SHP77 (cell line): ENCODE measurements around the gene CLDN15.
"Not testable (repeated sequence)": the region's sequence is repeated elsewhere in the genome, so short reads cannot be mapped to it uniquely, and the experiment has no call there.

ENCODE experiments used
- DNase-seq, 2 experiments: peaks; one replicate each; lab custom pipeline; 2025; lab: John Stamatoyannopoulos, UW

Gene CLDN15

GRCh38 chr7:101222275-101222830, 15.2 kb downstream of the CLDN15 start:
- no peak for DNase-seq

DNA sequence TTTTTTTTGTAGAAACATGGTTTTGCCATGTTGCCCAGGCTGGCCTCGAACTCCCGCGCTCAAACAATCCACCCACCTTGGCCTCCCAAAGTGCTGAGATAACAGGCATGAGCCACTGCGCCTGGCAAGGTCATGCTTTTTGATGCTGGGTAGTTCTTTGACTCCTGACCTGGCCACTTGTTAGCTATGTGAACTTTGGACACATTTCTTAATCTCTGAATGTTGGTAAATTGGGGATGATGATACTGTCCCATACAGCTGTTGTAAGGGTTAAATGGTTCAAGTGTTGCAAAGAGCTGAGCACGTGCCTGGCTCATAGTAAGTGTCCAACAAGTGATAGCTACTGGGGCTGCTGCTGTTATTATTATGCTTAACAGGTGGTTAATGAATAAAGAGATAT, 17.3 kb downstream of the CLDN15 start:
- no peak for DNase-seq

DNA sequence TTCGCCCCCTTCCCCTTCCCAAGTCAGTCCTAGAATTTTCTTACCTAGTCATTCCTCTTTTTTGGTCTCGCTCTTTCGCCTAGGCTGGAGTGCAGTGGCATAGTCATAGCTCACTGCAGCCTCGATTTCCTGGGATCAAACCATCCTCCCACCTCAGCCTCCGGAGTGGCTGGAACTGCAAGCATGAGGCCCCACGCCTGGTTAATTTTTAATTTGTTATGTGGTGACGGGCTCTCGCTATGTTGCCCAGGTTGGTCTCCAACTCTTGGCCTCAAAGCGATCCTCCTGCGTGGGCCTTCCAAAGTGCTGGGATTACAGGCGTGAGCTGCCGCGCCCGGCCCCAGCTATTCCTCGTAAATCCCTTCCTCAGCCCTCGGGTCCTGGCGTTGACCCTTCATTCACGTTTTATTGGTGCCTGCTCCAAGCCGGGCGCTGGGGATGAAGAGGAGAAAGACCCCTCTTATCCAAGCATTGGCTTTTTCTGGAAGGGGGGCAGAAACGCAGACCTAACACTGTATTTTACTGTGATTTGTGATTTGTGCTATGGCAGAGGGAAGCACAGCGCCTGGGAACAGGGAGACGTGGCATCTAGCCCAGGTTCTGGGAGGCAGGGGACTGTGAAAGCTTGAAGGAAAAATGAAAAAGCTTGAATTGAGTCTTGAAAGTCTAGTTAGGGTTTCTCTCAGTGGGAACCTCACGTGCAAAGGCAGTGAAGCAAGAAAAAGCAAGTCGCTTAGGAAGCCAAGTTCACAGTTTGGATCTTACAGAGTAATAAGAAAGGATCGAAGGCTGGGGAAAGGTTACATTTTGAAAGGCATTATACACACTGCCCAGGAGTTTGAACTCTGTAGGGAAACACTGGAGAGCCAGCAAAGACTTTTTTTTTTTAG, 19.1 kb downstream of the CLDN15 start:
- no peak for DNase-seq

DNA sequence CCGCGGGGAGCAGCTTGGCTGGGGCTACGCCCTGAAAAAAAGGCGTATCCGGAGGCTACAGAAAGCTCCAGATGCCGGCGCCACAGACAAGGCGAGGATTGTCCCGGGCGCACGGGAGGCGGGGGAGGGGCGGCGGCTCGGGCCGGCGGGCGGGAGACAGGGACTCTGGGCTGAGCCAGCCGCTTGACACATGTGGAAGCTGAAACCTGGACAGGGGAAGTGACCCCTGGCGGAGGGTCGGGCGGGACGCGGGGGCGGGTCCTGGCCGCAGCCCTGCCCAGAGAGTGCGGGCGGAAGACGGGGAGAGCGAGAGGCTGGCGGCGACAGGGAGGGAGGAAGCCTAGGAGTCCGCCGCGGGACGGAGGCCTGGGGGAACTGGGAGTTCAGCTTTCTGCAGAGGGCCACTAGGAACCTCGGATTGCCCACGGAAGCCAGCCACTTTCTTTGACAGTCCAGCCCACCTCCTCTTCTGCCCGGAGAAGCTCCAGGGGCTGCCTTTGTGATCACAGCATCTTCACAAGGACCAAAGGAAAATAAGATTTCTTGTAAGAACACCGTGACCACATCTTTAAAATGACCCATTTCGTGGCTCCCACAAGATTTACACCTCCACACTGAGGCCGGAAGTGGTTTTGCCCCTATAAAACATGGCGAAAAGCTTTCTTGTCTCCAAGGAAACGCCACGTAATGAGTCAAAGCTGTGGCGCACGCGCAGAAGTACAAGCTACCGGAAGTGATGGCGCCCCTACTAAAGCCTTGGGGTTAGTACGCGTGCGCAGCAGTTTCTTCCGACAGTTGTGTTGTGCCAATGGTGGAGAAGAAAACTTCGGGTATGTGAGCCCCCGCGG, 20.0 kb downstream of the CLDN15 start, which contains the start of the genes PLOD3 and ZNHIT1:
Gene PLOD3, minus strand, starts transcription at position 194 of the 848 bp plus-strand sequence. CDS start 307 bp downstream, outside the sequence.
Gene ZNHIT1, plus strand, starts transcription at position 778 of the 848 bp plus-strand sequence. Its CDS starts 31 bp downstream, at position 809.
- DNase-seq: peak; percentile 96 to 97

DNA sequence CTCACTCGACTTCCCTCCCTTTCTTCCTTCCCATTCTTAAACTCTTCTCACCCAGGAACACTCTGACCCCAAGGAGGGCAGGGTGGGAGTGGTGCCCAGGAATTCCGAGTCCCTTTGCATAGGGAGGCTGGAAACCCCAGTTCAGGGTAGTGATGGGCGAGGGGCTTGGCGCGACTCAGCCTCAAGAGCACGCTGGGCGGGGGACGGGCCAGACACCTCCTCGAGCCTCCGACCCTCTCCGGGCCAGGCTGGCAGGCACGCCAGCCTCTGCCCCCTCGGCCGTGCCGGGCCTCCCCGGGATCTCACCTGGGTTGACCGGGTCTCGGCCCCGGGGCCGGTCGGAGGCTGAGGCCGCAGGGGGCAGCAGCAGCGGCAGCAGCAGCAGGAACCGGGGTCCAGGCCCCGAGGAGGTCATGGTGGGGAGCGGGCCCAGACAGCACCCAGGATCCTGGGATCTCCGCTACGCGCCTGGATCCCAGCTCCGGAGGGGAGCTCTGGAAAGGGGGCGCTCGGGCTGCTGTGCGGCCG, 20.7 kb downstream of the CLDN15 start:
- no peak for DNase-seq

- DNase-seq: no peak
Observed at GRCh38 chr7:101216001-101216859, 21.4 kb downstream of the CLDN15 start.

DNA sequence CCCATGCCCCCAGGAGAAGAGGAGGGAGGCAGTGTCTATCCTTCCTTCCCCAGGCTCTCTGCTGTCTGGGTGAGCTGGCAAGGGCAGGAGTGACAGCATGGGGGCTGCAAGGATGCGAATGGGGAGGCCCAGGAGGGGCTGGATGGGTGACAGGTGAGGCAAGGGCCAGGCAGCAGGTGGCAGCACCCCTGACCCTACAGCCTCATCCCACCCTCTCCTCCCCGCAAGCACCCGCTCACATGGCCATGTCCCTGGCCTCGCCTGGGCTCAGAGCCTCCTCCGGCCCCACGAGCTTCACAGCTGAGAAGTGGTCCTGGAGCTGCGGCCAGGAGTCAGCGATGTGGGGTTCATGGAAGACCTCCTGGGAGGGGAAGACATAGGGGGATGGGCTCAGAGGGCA, 25.6 kb downstream of the CLDN15 start:
- DNase-seq: no peak

DNA sequence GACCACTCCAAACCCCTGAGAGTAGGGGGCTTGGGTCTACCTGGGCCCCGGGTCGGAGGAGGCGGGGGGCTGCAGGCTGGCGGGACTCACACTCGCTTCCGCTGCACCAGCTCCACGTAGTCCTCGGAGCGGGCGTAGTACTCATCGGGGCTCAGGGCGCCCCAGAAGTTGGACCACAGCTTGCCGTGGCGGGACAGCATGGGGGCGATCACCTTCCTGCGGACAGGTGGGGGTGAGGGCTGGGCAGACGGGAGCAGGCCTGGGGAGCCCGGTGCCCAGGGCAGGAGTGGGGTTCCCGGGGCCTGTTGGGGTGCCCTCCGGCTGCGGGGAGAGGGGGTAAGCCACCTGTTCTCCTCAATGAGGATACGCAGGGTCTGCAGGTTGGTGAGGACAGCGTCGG, 26.1 kb downstream of the CLDN15 start:
- DNase-seq: no peak

DNA sequence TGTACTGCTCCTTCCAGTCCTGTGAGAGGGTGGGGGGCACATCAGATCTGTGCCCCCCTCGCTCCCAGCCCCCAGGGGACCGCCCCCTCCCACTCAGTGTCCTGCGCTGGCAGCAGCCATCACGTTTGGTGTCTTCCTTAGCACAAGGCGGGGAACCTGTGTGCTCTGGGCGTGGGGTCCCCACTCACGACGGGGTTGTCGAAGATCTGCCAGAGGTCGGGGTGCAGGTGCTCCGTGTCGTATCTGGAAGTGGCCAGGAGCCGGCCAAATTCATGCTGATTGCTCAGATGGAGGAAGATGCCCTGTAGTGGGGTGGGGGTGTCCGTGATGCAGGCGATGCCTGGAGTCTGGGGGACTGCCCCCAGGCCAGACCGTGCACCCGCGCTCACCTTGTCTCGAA, 27.5 kb downstream of the CLDN15 start:
- DNase-seq: no peak

GRCh38 chr7:101208794-101209193, 28.8 kb downstream of the CLDN15 start:
- no peak for DNase-seq

DNA sequence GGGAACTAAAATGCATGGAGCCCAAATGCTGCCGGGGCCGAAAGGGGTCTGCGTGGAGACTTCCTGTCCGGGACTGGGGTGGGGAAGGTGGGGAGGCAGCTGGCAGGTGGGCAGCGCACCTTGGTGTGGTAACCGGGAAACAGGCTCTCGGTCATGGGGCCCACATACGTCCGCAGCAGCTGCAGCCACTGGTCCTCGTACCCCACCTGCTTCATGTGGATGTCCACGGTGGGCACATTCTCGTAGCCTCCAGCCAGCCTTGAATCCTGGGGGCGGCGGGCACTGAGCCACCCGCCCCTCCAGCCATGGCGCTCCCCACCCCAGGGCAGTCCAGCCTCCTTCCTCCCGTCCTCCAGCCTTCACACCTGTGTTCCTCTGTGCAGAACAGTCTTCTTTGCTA, 30.1 kb downstream of the CLDN15 start:
- no peak for DNase-seq

DNA sequence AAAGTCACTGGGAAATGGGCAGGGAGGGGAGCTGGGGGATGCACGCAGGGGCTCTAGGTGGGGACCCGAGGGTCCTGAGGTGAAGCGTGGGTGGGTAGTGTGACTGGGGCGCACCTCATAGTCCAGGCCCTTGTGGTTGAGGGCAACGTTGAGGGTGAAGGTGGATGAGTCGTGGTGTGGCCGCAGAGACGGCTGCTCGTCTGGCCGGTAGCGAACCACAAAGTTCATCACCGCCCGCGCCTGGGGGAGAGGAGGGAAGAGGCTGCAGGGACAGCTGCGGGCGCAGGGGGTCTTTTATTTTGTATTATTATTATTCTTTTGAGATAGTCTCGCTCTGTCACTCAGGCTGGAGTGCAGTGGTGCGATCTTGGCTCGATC, 30.9 kb downstream of the CLDN15 start:
- DNase-seq: no peak

- no peak for DNase-seq
Observed at GRCh38 chr7:101205901-101206664, 31.5 kb downstream of the CLDN15 start.

DNA sequence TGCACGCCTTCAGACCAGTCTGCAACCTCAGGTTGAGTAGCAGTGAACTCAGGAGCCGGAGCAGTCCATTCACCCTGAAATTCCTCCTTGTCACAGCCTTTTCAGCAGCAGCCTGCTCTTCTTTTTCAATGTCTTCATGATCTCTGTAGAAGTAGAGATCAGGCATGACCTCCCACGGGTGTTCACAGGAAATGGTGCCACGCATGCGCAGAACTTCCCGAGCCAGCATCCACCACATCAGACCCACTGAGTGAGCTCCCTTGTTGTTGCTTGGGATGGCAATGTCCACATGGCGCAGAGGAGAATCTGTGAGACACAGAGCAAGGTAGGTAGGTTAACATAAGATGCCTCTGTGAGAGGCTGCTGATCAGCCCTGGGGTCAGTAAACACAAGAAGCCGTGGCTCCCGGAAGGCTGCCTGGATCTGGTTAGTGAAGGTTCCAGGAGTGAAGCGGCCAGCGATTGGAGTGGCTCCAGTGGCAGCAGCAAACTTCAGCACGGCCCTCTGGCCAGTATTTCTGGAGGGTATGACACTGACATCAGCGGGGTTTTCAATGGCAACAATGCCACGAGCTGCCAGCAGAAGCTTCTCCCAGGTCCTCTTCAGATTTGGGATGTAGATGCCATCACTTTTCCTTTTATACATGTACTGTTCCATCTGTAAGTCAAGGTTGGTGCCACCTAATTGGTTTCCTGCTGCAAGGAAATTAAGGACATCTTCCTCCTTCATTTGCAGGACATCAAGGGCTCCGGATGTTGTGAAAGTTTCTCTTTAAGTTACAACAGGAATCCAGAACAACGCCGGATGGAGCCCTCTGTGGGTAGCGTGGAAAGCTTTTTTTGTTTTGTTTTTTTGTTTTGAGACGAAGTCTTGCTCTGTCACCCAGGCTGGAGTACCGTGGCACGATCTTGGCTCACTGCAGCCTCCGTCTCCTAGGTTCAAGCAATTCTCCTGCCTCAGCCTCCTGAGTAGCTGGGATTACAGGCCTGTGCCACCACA, 33.6 kb downstream of the CLDN15 start:
- DNase-seq: not testable (repeated sequence)

DNA sequence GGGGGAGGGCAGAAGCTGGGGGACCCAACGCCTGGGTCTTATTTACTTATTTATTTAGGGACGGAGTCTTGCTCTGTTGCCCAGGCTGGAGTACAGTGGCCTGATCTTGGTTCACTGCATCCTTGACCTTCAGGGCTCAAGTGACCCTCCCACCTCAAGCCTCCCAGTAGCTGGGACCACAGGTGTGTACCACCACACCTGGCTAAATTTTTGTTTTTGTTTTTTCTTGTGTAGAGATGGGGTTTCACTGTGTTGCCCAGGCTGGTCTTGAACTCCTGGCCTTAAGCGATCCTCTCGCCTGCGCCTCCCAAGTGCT, 35.0 kb downstream of the CLDN15 start:
- DNase-seq: no peak

DNA sequence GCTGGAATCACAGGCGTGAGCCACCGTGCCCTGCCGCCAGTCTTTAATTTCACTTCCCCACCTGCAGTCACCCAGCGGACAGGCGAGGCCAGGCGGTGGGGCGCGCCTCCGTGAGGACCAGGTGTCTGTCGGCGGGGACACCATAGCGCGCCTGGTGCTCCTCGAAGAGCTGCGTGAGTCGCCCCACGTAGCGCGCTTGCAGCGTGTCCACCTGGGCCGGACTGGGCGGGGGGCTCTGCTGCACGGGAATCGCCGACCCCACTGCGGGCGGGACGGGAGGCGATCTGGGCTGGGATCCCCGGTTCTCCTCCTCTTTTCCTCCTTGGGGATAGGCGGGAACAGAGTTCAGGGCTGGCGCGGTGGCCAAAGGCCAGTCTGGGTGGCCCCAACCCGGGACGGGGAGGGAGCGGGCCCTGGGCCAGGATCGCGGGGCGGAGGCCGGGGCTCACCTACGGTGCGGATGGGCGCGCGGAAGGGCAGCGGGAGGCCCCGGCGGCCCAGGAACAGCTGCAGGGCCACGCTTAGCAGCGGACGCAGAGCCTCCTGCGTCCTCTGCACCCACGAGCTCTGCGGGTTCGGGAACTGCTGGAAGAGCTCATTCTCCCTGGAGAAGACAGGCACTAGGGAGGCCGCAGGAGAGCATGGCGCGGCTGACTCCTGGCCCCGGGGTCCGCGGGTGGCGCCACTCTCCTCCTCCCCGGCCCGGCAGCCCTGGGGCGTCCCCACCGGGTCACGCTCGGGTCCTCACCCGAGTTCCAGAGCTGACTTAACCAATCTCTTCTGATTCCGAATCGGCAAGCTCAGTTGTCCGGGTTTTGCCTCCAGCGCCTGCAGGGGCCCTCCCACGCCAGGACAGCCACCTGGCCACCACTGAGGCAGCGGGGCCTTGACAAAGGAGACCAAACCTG, 35.7 kb downstream of the CLDN15 start:
- no peak for DNase-seq

GRCh38 chr7:101200862-101201599, 36.6 kb downstream of the CLDN15 start, which contains the start of gene MOGAT3:
MOGAT3 (minus strand) TSS chr7:101201036; CDS start chr7:101200854, 182 bp downstream.
- no peak for DNase-seq

- no peak for DNase-seq
Observed at GRCh38 chr7:101200504-101200861, 37.1 kb downstream of the CLDN15 start.
